Measurements from ENCODE around the gene FRMD4A. TPM values are rescaled to one million over a fixed set of nuclear protein-coding genes. Genes with fewer than 3 reads are reported as not detected.
"Not testable (repeated sequence)": the region's sequence is repeated elsewhere in the genome, so short reads cannot be mapped to it uniquely, and the experiment has no call there.

The FRMD4A gene
- total RNA-seq, 2 donors from 2014 or later: 0.35 to 0.50 TPM

- ATAC-seq (replicated peaks in 1 of 2) (peak; percentile 23 to 36), DNase-seq (peak in 1 of 2 donors; percentile 6)
- Mint-ChIP-seq H3K4me1 (ENCODE audit: low read depth) (peaks cover 17% of the 10 kb centered on the region), H3K27me3 (ENCODE audit: low read depth) (no peaks in the 10 kb centered on the region), H3K9me3 (peaks cover 1 to 2% of the 10 kb centered on the region in 2 donors), H3K4me3 (no peak overlapping the region), H3K27ac (no peak overlapping the region), H3K36me3 (ENCODE audit: insufficient read depth in 2 of 2) (no peaks in the 10 kb centered on the region)
Observed at GRCh38 chr10:13942035-13942434, 388.7 kb downstream of the FRMD4A start.

GRCh38 chr10:13939391-13939790, 391.3 kb downstream of the FRMD4A start:
- Mint-ChIP-seq H3K27me3 (ENCODE audit: low read depth) (no peaks in the 10 kb centered on the region), H3K36me3 (ENCODE audit: insufficient read depth in 2 of 2) (no peaks in the 10 kb centered on the region), H3K4me3 (no peak overlapping the region), H3K9me3 (peaks cover 1 to 2% of the 10 kb centered on the region in 2 donors), H3K27ac (no peak overlapping the region), H3K4me1 (ENCODE audit: low read depth) (peaks cover 17% of the 10 kb centered on the region)
- no peak for DNase-seq
- ATAC-seq (replicated peaks in 1 of 2): no peak

- no peaks in the 10 kb centered on the region for H3K36me3 Mint-ChIP-seq (ENCODE audit: insufficient read depth in 2 of 2)
- ATAC-seq (replicated peaks in 1 of 2): no peak
- DNase-seq: no peak
Observed at GRCh38 chr10:13938950-13939349, 391.8 kb downstream of the FRMD4A start.

GRCh38 chr10:13936826-13937225, 393.9 kb downstream of the FRMD4A start:
- H3K4me1 Mint-ChIP-seq (ENCODE audit: low read depth): peaks cover 4% of the 10 kb centered on the region
- no peaks in the 10 kb centered on the region for H3K36me3 Mint-ChIP-seq (ENCODE audit: insufficient read depth in 2 of 2)
- H3K27ac Mint-ChIP-seq: no peak overlapping the region
- H3K27me3 Mint-ChIP-seq (ENCODE audit: low read depth): no peaks in the 10 kb centered on the region
- DNase-seq (no peak), ATAC-seq (replicated peaks in 1 of 2) (no peak)
- H3K4me3 Mint-ChIP-seq: no peak overlapping the region
- H3K9me3 Mint-ChIP-seq: peaks cover 1 to 2% of the 10 kb centered on the region in 2 donors

More at GRCh38 chr10:13938950-13939349, 391.8 kb downstream of the FRMD4A start:
- Mint-ChIP-seq H3K9me3 (peaks cover 1 to 2% of the 10 kb centered on the region in 2 donors), H3K27me3 (ENCODE audit: low read depth) (no peaks in the 10 kb centered on the region), H3K4me1 (ENCODE audit: low read depth) (peaks cover 17% of the 10 kb centered on the region), H3K27ac (no peak overlapping the region), H3K4me3 (no peak overlapping the region)

GRCh38 chr10:13930120-13930519, 400.6 kb downstream of the FRMD4A start:
- DNase-seq (peak in 1 of 2 donors; percentile 6), ATAC-seq (replicated peaks in 1 of 2) (peak; percentile 34 to 71)
- H3K4me1 Mint-ChIP-seq (ENCODE audit: low read depth): peaks cover 7% of the 10 kb centered on the region
- H3K27me3 Mint-ChIP-seq (ENCODE audit: low read depth): no peaks in the 10 kb centered on the region
- peak overlapping the region in 1 of 2 donors; percentile 42 for H3K4me3 Mint-ChIP-seq
- no peak overlapping the region for H3K27ac Mint-ChIP-seq
- no peaks in the 10 kb centered on the region for H3K9me3 Mint-ChIP-seq
- no peaks in the 10 kb centered on the region for H3K36me3 Mint-ChIP-seq (ENCODE audit: insufficient read depth in 2 of 2)

GRCh38 chr10:13928451-13928850, 402.3 kb downstream of the FRMD4A start:
- no peaks in the 10 kb centered on the region for H3K27me3 Mint-ChIP-seq (ENCODE audit: low read depth)
- no peaks in the 10 kb centered on the region for H3K36me3 Mint-ChIP-seq (ENCODE audit: insufficient read depth in 2 of 2)
- no peak overlapping the region for H3K27ac Mint-ChIP-seq
- no peak overlapping the region for H3K4me3 Mint-ChIP-seq
- ATAC-seq (replicated peaks in 1 of 2) (no peak), DNase-seq (no peak)
- no peaks in the 10 kb centered on the region for H3K9me3 Mint-ChIP-seq
- peaks cover 7% of the 10 kb centered on the region for H3K4me1 Mint-ChIP-seq (ENCODE audit: low read depth)

- peaks cover 7% of the 10 kb centered on the region for H3K4me1 Mint-ChIP-seq (ENCODE audit: low read depth)
- no peak overlapping the region for H3K4me3 Mint-ChIP-seq
- DNase-seq: no peak
- H3K36me3 Mint-ChIP-seq (ENCODE audit: insufficient read depth in 2 of 2): no peaks in the 10 kb centered on the region
- no peaks in the 10 kb centered on the region for H3K27me3 Mint-ChIP-seq (ENCODE audit: low read depth)
- H3K27ac Mint-ChIP-seq: no peak overlapping the region
- ATAC-seq (replicated peaks in 1 of 2): no peak
- no peaks in the 10 kb centered on the region for H3K9me3 Mint-ChIP-seq
Observed at GRCh38 chr10:13925971-13926780, 404.5 kb downstream of the FRMD4A start.

GRCh38 chr10:13924040-13924725, 406.5 kb downstream of the FRMD4A start:
- H3K36me3 Mint-ChIP-seq (ENCODE audit: insufficient read depth in 2 of 2): no peaks in the 10 kb centered on the region
- no peak overlapping the region for H3K4me3 Mint-ChIP-seq
- no peaks in the 10 kb centered on the region for H3K4me1 Mint-ChIP-seq (ENCODE audit: low read depth)
- ATAC-seq (replicated peaks in 1 of 2) (no peak), DNase-seq (no peak)
- H3K9me3 Mint-ChIP-seq: no peaks in the 10 kb centered on the region
- no peaks in the 10 kb centered on the region for H3K27me3 Mint-ChIP-seq (ENCODE audit: low read depth)
- no peak overlapping the region for H3K27ac Mint-ChIP-seq

- H3K36me3 Mint-ChIP-seq (ENCODE audit: insufficient read depth in 2 of 2): no peaks in the 10 kb centered on the region
- ATAC-seq (replicated peaks in 1 of 2) (no peak), DNase-seq (no peak)
- H3K9me3 Mint-ChIP-seq: no peaks in the 10 kb centered on the region
- no peaks in the 10 kb centered on the region for H3K4me1 Mint-ChIP-seq (ENCODE audit: low read depth)
- no peaks in the 10 kb centered on the region for H3K27me3 Mint-ChIP-seq (ENCODE audit: low read depth)
- no peak overlapping the region for H3K27ac Mint-ChIP-seq
- H3K4me3 Mint-ChIP-seq: no peak overlapping the region
Observed at GRCh38 chr10:13922586-13922985, 408.1 kb downstream of the FRMD4A start.

- no peak overlapping the region for H3K4me3 Mint-ChIP-seq
Observed at GRCh38 chr10:13921941-13922340, 408.8 kb downstream of the FRMD4A start.

GRCh38 chr10:13921131-13921530, 409.6 kb downstream of the FRMD4A start:
- not testable (repeated sequence) for ATAC-seq (replicated peaks in 1 of 2); H3K27me3 Mint-ChIP-seq (ENCODE audit: low read depth)

More at GRCh38 chr10:13921941-13922340, 408.8 kb downstream of the FRMD4A start:
- Mint-ChIP-seq H3K4me1 (ENCODE audit: low read depth) (no peaks in the 10 kb centered on the region), H3K27me3 (ENCODE audit: low read depth) (no peaks in the 10 kb centered on the region), H3K36me3 (ENCODE audit: insufficient read depth in 2 of 2) (no peaks in the 10 kb centered on the region), H3K27ac (no peak overlapping the region), H3K9me3 (no peaks in the 10 kb centered on the region)
- DNase-seq: no peak
- no peak for ATAC-seq (replicated peaks in 1 of 2)

GRCh38 chr10:13920465-13920864, 410.3 kb downstream of the FRMD4A start:
- Mint-ChIP-seq H3K4me1 (ENCODE audit: low read depth) (no peaks in the 10 kb centered on the region), H3K36me3 (ENCODE audit: insufficient read depth in 2 of 2) (no peaks in the 10 kb centered on the region), H3K9me3 (no peaks in the 10 kb centered on the region), H3K27me3 (ENCODE audit: low read depth) (no peaks in the 10 kb centered on the region), H3K4me3 (no peak overlapping the region), H3K27ac (no peak overlapping the region)
- ATAC-seq (replicated peaks in 1 of 2) (no peak), DNase-seq (no peak)

More at GRCh38 chr10:13921131-13921530, 409.6 kb downstream of the FRMD4A start:
- not testable (repeated sequence) for H3K4me3 Mint-ChIP-seq; H3K9me3 Mint-ChIP-seq; H3K27ac Mint-ChIP-seq; DNase-seq; H3K36me3 Mint-ChIP-seq (ENCODE audit: insufficient read depth in 2 of 2); H3K4me1 Mint-ChIP-seq (ENCODE audit: low read depth)

- Mint-ChIP-seq H3K27ac (no peak overlapping the region), H3K4me1 (ENCODE audit: low read depth) (no peaks in the 10 kb centered on the region), H3K4me3 (no peak overlapping the region), H3K9me3 (no peaks in the 10 kb centered on the region), H3K27me3 (ENCODE audit: low read depth) (no peaks in the 10 kb centered on the region), H3K36me3 (ENCODE audit: insufficient read depth in 2 of 2) (no peaks in the 10 kb centered on the region)
- no peak for ATAC-seq (replicated peaks in 1 of 2)
- no peak for DNase-seq
Observed at GRCh38 chr10:13920031-13920430, 410.7 kb downstream of the FRMD4A start.
